CD4-positive, alpha-beta T cell treated with Interferon alpha-2 for 1 hour (primary cell): ENCODE data around the gene ZNF628.
A peak's percentile ranks its signal among the peaks of the same experiment; 100 is the strongest.

Experiments used
- DNase-seq, 2 donors: peaks; one replicate each; pipeline ENCODE4 v3.0.0-alpha.2; 2020 to 2022

Gene ZNF628

DNA sequence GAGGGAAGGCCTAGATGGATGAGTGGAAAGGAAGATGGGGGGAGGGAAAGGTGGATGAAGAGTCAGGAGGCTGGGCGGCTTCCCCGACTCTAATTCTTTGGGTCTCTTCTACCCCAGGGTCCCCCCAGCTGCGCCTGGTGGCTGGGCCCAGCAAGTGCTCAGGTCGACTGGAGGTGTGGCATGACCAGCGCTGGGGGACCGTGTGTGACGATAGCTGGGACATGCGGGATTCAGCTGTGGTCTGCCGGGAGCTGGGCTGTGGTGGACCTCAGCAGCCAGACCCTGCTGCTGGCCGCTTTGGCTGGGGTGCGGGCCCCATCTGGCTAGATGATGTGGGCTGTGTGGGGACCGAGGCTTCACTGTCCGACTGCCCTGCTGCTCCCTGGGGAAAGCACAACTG lies 21.3 kb downstream of the ZNF628 start:
- DNase-seq, result no peak

DNA sequence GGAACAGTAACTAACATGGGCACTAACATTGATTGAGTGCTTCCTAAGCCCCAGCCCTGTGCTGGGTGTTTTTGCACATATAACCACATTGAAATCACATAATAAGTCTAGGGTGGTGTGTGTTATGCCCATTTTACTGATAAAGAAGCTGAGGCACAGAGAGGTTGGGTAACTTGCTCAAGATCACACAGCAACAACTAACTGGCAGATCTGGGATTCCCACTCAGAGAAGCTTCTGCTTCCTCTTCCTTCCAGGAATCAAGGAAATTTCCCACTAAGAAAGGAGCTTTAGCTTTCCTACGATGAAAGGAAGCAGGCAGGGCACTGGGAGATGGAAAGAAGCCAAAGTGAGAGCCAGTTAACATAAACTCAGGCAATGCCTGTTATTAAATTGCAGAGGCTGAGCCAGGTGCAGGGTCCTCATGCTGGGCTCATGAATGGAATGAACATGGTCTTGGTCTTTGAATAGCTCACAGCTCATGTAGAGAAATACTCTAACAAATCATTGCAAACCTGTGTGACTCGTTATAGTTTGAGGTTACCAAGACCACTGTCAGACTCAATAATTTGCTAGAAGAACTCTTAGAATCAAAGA lies 21.9 kb downstream of the ZNF628 start:
- DNase-seq, result no peak

DNA sequence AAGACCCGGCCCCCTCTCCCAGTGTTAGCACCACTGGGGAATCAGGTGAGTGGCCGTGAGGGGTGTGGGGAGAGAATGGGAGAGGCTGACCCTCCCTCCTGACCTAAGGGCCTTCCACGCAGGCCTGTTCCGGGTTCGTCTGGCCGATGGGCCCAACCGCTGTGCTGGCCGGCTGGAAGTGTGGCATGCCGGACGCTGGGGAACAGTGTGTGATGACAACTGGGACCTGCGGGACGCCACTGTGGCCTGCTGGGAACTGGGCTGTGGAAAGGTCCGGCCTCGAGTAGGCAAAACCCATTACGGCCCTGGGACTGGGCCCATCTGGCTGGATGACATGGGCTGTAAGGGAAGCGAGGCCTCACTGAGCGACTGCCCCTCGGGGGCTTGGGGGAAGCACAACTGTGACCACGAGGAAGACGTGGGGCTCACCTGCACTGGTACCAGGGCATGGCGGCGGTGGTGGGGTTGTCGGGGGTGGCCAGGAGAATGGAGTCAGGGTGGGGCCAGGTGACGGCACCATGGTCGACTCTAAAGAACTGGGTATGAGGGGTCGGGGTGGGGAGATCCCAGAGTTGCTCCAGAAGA lies 24.0 kb downstream of the ZNF628 start:
- DNase-seq, result no peak

DNA sequence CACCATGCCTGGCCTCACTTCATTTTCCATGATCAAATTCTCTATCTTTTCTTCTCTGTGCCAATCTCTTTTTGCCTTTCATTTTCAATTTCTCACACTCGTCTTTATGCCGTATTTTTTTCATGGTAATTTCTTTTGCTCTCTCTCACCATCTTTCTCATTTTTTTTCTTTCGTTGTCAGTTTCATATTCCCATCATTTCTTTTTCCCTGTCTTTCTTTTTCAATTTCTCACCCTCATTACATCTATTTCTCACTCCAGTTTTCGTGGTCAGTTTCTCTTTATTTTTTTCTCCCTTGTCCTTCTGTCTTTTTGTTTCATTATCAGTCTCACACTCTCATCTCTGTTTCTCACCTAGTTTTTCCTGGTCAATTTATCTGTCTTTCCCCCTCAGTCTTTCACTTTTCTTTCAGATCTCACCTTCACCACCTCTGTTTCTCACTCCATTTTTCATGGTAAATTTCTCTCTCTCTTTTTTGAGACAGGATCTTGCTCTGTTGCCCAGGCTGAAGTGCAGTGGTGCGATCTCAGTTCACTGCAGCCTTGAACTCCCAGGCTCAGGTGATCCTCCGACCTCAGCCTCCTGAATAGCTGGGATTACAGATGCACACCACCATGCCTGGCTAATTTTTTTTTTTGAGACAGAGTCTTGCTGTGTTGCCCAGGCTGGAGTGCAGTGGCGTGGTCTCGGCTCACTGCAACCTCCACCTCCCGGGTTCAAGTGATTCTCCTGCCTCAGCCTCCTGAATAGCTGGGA lies 26.0 kb downstream of the ZNF628 start:
- DNase-seq, result no peak

DNA sequence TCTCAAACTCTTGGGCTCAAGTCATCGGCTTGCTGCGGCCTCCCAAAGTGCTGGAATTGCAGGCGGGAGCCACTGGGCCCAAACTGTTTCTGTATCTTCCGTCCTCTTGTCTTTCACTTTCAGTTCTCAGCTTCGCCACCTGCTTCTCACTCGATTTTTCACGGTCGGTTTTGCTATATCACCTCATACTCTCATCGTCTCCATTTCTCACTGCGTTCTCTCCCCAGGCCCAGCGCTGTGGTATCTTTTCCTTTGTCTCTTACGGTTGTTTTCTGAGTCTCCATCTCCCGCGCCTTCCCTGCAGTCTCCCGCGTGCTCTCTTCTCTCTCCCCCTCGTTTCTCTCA lies 26.7 kb downstream of the ZNF628 start:
- DNase-seq, result no peak

DNA sequence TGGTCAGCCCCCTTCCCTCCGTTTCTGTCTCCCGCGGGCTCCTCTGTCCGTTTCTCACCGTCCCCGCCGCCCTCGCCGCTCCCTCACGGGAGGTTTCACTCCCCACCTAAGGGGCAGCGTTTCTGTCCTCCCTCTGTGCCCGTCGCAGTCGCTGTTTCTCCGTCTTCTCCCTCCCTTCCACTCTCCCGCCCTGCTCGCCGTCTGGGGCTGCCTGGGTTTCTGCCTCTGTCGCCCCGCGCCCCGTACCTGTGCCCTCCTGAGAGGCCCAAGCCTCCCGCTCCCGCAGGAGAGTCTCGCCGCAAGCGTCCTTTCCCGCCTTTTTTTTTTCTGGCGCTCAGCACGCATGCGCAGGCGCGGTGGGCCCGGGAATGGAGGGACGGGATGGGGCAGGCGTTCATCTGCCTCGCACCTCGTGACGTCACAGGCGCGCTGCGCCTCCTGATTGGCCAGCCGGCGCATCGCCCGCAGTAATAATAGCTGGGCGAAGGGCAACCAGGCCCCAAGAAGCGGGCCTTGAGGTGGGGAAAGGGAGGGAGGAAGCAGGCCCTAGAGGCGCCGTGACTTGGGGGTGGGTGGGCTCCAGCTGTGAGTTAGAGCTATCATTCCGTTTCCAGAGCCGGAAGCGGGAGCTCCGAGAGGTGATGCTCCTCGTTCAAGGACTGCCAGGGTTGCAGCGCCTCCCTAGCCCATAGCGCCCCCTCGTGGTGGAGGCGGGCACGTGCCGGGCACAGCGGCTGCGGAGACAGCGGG lies 27.3 kb downstream of the ZNF628 start:
- DNase-seq, result peak; percentile 92 to 93

DNA sequence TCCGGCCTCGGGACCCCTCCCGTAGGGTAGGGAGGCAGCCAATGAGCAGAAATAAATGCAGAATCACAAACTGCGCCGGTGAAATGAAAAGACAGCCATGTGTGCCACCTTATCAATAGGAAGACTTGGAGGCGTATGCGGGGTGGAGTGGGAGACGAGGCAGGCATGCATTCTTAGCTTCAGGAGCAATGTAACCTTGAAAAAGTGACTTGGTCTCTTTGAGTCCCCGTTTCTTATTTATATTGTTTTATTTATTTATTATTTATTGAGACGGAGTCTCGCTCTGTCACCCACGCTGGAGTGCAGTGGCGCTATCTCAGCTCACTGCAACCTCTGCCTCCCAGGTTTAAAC lies 27.8 kb downstream of the ZNF628 start:
- no peak for DNase-seq

DNA sequence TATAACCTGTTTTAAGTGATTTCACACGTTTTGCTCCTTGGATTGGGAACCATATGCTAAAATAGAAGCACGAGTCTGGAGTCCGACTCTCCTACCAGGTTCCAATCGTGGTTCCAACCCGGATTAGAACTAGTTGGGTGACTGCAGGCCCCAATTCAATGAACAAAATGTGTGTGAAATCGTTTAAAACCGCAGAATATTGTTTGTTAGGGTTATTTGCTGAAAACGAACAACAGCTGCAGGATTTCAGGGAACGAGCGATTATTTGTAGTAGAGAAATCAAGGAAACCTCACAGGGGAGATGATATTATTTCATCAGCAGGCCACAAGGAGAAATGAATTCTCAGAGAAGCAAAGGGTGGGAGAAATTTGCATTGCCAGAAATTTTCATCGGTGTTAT lies 28.6 kb downstream of the ZNF628 start:
- DNase-seq, result no peak

DNA sequence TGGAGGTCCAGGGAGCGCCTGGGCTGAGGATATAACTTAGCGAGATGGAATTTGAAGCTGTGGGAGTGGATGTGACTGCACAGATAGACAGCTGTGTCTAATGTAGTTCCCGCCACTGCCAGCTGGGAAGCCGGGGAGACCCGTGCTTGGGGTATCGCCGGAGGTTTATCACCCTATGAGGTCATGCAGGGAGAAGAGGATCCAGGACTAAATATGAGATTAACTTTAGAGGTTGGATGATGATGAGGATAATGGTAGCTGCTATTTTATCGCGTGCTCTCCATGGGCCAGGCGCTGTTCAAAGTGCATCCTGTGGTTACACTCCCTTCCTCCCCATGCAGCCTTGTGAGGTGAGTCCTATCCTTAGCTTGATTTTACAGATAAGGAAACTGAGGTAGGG lies 31.7 kb downstream of the ZNF628 start:
- no peak for DNase-seq

DNA sequence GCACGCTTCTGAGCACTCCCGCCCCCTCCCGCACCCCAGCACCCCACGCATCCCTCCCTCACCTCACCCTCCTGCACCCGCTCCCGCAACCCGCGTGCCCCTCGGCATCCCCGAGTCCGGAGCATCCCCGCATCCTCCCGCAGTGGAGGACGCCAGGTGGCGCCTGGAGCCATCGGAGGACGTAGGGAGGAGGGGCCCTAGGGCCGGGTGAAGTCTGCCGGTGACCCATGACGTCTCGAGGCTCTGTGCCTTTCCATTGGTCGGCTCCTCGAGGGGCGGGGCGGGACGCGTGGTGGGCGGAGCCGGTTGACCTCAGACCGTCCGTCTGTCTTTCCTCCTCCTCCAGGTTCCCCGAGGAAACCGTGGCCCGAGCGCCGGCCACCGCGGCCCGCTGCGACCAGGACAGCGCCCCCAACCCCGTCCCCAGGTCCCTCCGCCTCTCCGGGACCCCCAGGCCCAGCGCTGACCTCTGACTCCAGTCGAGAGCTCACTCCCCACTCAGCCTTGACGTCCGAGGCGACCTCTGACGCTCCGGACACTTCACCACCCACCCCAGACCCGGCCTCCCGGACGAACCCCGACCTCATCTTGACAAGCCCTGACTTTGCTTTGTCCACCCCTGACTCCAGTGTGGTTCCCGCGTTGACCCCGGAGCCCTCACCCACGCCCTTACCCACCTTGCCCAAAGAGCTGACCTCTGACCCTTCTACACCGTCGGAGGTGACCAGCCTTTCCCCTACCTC lies 40.6 kb downstream of the ZNF628 start:
- DNase-seq, result peak; percentile 91 to 93

DNA sequence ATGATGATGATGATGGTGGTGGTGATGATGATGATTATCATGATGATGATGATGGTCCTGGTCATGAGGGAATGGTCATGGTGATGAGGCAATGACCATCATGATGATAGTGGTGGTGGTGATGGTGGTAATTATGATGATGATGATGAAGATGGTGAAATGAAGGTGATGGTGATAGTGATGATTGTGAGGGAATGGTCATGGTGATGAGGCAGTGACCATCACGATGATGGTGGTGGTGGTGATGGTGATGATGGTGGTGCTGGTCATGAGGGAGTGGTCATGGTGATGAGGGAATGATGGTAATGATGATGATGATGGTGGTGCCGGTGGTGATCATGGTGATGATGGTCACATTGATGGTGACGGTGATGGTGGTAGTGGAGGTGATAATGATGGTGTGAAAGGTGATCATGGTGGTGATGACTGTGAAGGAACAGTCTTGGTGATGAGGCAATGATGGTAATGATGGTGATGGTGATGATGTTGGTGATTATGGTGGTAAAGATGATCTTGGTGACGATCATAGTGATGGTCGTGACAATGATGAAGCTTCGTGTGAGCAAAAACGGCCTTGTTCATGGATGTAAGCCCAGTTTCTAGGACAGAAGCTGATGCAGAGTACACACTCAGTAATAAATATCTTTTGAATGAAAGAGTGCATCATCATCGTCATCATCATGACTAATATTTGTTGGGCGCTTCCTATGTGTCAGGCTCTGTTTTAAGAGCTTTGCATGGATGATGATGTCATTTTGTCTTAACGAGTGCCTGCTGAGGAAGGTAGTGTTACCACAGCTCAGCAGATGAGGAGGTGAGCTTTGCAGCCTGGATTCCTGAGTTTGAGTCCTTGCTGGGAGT lies 43.3 kb downstream of the ZNF628 start:
- no peak for DNase-seq

DNA sequence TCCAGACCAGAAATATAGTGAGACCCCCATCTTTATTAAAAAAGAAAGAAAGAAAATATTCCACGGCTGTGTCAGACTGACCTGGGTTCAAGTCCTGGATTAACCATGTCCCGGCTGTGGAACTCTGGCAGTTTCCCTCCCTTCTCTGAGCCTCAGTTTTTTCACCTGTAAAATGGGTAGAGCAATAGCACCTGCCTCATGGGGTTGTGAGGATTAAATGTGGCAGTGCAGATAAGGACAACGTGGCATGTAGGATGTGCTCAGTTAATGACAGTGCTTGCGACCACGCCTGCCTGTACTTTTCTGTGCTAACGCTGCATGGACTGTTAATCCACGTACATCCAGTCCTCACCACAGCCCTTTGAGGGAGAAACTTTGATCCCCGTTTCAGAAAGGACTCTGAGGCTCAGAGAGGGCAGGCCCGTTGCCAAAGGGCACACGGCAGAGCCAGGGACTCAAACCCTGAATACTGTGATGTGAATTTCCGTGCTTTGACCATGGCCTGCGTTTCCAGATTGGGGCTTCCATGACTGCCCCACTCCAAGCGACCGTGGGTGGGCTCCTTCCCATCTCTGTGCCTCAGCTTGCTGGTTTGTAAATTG lies 44.4 kb downstream of the ZNF628 start:
- no peak for DNase-seq

DNA sequence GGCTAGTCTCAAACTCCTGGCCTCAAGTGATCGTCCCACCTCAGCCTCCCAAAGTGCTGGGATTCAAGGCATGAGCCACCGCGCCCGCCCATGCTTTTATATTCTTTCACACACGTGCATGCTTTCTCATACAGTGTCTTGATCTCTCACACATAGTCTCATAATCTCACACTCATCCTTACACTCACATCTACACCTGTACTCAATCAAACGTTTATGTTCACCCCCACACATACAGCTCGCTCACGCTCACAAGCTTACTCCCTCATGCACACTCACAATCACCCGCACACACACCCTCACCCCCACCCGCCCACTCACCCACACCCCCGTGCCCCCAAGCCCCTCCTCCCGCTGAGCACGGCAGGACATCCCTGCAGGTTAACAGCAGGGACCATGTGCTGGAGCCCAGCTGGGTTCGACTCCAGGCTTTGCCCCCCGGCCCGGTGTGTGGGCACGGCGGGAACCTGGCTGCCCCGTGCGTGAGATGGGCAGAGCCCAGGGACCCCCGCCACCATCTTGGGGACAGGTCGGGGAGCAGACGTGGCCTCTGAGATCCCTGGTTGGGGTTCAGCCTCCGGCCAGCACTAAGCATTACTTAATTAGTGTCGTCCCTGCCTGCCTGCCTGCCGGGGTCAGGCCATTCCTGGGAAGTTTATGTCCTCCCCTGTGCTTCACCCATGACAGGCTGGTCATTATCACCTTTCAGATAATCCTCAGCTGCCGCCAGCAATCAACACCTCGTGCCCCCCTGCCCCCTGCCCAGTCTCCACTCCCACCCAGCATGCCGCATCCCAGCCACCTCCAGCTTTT lies 49.1 kb downstream of the ZNF628 start:
- no peak for DNase-seq

DNA sequence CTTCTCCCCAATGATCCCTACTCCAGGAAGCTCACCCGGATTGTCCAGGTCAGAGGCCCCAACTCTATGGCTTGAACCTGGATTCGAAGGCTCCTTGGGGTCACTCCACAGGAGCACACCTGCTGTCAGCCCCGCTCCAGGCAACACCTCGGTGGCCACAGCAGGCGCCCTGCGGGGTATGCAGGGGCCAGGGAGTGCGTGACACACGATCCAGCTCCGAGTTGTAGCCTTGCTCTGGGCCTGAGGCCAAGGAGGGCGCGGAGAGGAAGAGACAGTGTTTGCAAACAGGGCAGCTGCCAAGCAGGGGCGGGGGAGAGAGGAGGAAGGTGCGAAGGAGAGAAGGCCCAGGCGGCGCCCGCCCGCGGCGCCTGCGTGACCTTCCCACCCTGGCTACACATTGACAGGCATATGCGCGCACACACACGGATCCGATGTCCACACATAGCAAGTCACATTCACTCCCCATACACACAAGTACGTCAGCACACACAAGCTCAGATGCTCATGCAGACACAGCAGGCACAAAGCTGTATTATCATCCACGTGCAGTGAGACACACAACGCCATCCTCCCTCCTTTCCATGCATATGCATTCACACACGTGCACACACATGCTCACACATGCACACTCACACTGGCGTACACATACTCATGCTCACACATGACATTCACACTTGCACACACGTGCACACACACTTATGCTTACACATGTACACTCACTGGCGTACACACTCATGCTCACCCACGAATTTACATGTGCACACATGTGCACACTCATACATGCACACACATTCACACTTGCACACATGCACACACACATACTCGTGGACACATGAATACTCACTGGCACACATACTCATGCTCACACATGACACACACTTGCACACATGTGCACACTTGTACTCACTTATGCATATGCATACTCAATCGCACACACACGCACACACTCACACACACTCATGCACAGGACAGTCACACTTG lies 50.1 kb downstream of the ZNF628 start:
- no peak for DNase-seq

DNA sequence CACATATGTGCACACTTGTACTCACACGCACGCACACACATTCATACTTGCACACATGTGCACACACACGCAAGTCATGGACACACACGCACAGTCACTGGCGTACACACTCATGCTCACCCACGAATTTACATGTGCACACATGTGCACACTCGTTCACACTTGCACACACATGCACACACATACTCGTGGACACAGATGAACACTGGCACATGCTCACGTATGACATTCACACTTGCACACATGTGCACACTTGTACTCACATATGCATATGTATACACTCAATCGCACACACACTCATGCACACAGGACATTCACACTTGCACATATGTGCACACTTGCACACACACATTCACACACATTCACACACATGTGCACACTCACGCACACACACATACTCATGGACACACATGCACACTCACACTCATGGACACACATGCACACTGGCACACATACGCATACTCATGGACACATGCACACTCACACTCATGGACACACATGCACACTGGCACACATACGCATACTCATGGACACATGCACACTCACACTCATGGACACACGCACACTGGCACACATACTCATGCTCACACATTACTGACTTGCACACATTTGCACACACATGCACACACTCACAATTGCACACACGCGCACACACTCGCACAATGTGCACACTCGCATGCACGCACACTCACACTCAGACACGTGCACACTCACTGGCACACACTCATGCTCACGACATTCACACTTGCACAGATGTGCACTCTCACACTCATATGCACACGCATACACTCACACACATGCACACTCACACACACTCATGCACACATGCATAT lies 51.0 kb downstream of the ZNF628 start:
- DNase-seq, result no peak

DNA sequence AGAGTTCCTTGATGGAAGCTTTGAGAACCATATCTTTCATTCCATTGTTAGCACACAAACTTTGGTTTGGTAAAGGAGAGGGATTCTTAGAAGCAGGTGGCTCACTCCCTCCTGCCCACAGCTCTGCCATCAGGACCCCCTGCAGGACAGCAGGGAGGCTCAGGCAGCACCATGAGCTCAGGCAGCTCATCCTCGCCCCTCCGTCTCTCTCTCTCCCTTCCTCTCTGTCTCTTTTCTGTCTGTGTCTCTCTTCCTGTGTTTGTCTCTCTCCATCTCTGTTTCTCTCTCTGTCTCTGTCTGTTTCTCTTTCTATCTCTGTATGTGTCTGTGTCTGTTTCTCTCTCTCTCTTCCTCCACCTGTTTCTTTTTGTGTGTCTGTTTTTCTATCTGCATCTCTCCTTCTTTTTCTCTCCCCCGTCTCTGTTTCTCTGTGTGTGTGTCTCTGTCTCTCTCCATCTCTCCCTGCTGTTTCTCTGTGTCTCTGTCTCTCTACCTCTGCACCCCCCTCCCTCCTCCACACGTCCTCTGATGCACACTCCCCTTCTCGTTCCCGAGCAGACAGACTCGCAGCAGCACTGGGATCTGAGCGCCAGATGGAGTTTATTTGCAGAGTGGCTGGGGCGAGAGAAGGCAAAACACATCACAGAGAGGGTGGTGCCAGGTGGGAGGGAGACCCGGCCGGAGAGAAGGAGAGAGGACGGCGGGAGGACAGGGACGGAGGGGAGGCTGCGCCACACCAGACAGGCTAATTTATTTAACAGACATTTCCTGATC lies 51.8 kb downstream of the ZNF628 start:
- no peak for DNase-seq

DNA sequence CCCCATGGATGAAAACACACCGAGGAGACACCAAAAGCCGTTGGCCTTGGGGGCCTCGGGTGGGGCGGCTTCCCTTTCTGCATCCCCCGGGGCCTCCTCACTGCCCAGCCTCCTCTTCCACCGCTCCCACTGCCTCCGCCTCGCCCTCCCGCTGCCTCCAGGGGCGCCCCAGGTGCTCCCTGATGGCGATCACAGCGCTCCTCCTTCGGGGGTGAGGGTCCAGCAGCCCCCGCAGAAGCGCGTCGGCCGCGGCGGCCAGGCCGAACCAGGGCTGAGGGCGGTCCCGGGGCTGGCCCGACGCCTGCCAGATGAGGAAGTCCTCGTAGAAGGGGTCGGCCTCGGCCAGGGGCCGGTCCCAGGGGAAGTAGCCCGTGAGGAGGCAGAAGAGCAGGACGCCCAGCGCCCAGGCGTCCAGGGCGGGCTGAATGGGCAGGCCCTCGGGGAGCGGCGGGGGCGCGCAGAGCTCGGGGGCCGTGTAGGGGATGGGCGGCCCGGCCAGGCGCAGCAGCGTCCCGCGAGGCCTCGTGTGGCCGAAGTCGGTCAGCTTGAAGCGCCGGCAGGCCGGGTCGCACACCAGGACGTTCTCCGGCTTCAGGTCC lies 53.3 kb downstream of the ZNF628 start:
- DNase-seq, result no peak
